ENCODE data around the gene SLC35F6. TPM values are rescaled to one million over a fixed set of nuclear protein-coding genes. Genes with fewer than 3 reads are reported as not detected.

Gene SLC35F6
- polyA plus RNA-seq, 1 donor from 2014 or later: 10.8 TPM

DNA sequence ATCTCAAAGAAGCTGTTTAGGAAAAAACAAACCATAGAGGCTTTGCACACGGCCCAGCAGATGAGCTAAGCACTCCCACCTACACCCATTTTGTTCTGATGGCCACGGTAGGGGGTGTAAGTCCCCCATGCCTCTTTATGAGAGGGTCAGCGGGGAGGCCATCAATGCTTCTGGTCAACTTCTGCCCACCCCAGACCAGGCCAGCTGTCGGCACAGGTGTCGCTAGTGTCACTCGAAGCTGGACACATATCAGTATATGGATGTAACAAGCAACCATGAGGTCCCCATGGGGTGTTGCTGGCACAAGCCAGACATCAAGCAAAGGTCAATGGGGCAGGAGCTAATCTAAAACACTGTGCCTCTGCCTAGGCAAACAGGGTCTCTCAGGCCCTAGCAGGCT lies 23.7 kb upstream of the SLC35F6 start:
- H3K9me2 ChIP-seq (ENCODE audit: insufficient read depth, low read length): no peaks in the 10 kb centered on the region
- no peak overlapping the region for H3K4me2 ChIP-seq (ENCODE audit: low read length)
- no peak overlapping the region for H3K27ac ChIP-seq (ENCODE audit: low read length)
- H4K20me1 ChIP-seq (ENCODE audit: insufficient read depth): no peaks in the 10 kb centered on the region
- no peak overlapping the region for H3K4me3 ChIP-seq (ENCODE audit: low read length)
- no peaks in the 10 kb centered on the region for H3K27me3 ChIP-seq (ENCODE audit: insufficient read depth, low read depth, low read length)
- H3K9me3 ChIP-seq (ENCODE audit: low read length): no peaks in the 10 kb centered on the region
- H3K36me3 ChIP-seq (ENCODE audit: insufficient read depth, low read length): no peaks in the 10 kb centered on the region
- no peak overlapping the region for H2AFZ ChIP-seq (ENCODE audit: low read depth, low read length)
- no peaks in the 10 kb centered on the region for H3F3A ChIP-seq (ENCODE audit: insufficient read depth, low read length, poor library complexity, severe bottlenecking)
- H3K79me2 ChIP-seq (replicated peaks; ENCODE audit: insufficient read depth, low read length): no peaks in the 10 kb centered on the region
- H3K9ac ChIP-seq (ENCODE audit: low read length): no peak overlapping the region
- TF ChIP-seq REST (IDR thresholded peaks at IDR 0.05; ENCODE audit: borderline replicate concordance) (no peak), TAF1 (IDR thresholded peaks at IDR 0.05; ENCODE audit: low read depth) (no peak), SMC3 (conservative IDR thresholded peaks at IDR 0.05; ENCODE audit: poor library complexity) (no peak), EP300 (conservative IDR thresholded peaks at IDR 0.05; ENCODE audit: poor library complexity, severe bottlenecking) (no peak), POLR2AphosphoS5 (IDR thresholded peaks at IDR 0.05) (no peak), CTCF (IDR thresholded peaks at IDR 0.05; ENCODE audit: poor library complexity, severe bottlenecking) (no peak), RAD21 (conservative IDR thresholded peaks at IDR 0.05) (no peak), EZH2 (IDR thresholded peaks at IDR 0.05; ENCODE audit: borderline replicate concordance, insufficient read depth, low read length, poor library complexity, severe bottlenecking) (no peak), MXI1 (conservative IDR thresholded peaks at IDR 0.05; ENCODE audit: poor library complexity, severe bottlenecking) (no peak)

GRCh38 chr2:26740890-26741302 lies 23.2 kb upstream of the SLC35F6 start:
- Histone ChIP-seq H3K4me2 (ENCODE audit: low read length) (no peak overlapping the region), H4K20me1 (ENCODE audit: insufficient read depth) (no peaks in the 10 kb centered on the region), H3K9me3 (ENCODE audit: low read length) (no peaks in the 10 kb centered on the region), H3F3A (ENCODE audit: insufficient read depth, low read length, poor library complexity, severe bottlenecking) (no peaks in the 10 kb centered on the region), H2AFZ (ENCODE audit: low read depth, low read length) (no peak overlapping the region), H3K79me2 (replicated peaks; ENCODE audit: insufficient read depth, low read length) (no peaks in the 10 kb centered on the region), H3K4me3 (ENCODE audit: low read length) (no peak overlapping the region), H3K9ac (ENCODE audit: low read length) (no peak overlapping the region), H3K36me3 (ENCODE audit: insufficient read depth, low read length) (no peaks in the 10 kb centered on the region), H3K9me2 (ENCODE audit: insufficient read depth, low read length) (no peaks in the 10 kb centered on the region), H3K27ac (ENCODE audit: low read length) (no peak overlapping the region), H3K27me3 (ENCODE audit: insufficient read depth, low read depth, low read length) (no peaks in the 10 kb centered on the region)
- TF ChIP-seq RAD21 (conservative IDR thresholded peaks at IDR 0.05) (no peak), EZH2 (IDR thresholded peaks at IDR 0.05; ENCODE audit: borderline replicate concordance, insufficient read depth, low read length, poor library complexity, severe bottlenecking) (no peak), POLR2AphosphoS5 (IDR thresholded peaks at IDR 0.05) (no peak), MXI1 (conservative IDR thresholded peaks at IDR 0.05; ENCODE audit: poor library complexity, severe bottlenecking) (no peak), SMC3 (conservative IDR thresholded peaks at IDR 0.05; ENCODE audit: poor library complexity) (no peak), TAF1 (IDR thresholded peaks at IDR 0.05; ENCODE audit: low read depth) (no peak), REST (IDR thresholded peaks at IDR 0.05; ENCODE audit: borderline replicate concordance) (no peak), CTCF (IDR thresholded peaks at IDR 0.05; ENCODE audit: poor library complexity, severe bottlenecking) (no peak), EP300 (conservative IDR thresholded peaks at IDR 0.05; ENCODE audit: poor library complexity, severe bottlenecking) (no peak)
